HepG2 (cell line): ENCODE measurements around the gene ST6GALNAC2. TPM values are rescaled to one million over a fixed set of nuclear protein-coding genes. Genes with fewer than 3 reads are reported as not detected.

Experiments
- ATM ChIP-seq: fragments of 450-650 bp; IDR thresholded peaks from 2 replicates; pipeline ENCODE4 v1.7.1; 2017; ENCODE audit warnings: mild to moderate bottlenecking, borderline replicate concordance
- ELF1 ChIP-seq: sonication (generic); formaldehyde crosslinking; IDR thresholded peaks from 2 replicates; pipeline ENCODE4 v1.4.0; 2020; ENCODE audit warnings: missing genetic modification reagents
- ESRRA ChIP-seq: sonication (generic); formaldehyde crosslinking; IDR thresholded peaks from 2 replicates; pipeline ENCODE4 v1.5.1; 2020; ENCODE audit warnings: mild to moderate bottlenecking, low read depth, missing genetic modification reagents
- FOXP1 ChIP-seq, 2 experiments: fragments of 450-650 bp in 1 of 2; IDR thresholded peaks; 2 replicates each; pipeline ENCODE4 v1.6.1; 2017 to 2018; ENCODE audit warnings: antibody characterized with exemption in 1 of 2
- GATA4 ChIP-seq: sonication (generic); IDR thresholded peaks from 2 replicates; pipeline ENCODE4 v1.6.1; 2016; ENCODE audit warnings: antibody characterized with exemption, low read depth, borderline replicate concordance
- HNF4A ChIP-seq: sonication (generic); formaldehyde crosslinking; IDR thresholded peaks from 2 replicates; pipeline ENCODE4 v1.4.0; 2020; ENCODE audit warnings: missing genetic modification reagents
- KDM5A ChIP-seq: fragments of 200-600 bp; sonication (generic); IDR thresholded peaks from 2 replicates; pipeline ENCODE4 v1.7.0; 2018; ENCODE audit warnings: antibody characterized with exemption, mild to moderate bottlenecking, low read length, borderline replicate concordance
- MBNL3 ChIP-seq: fragments of 250-450 bp; sonication (Bioruptor Pico); conservative IDR thresholded peaks from 2 replicates; pipeline ENCODE4 v1.8.0; 2022; ENCODE audit warnings: mild to moderate bottlenecking, inconsistent platforms
- MED8 ChIP-seq: sonication (generic); formaldehyde crosslinking; IDR thresholded peaks from 2 replicates; pipeline ENCODE4 v1.8.1; 2023; ENCODE audit warnings: mild to moderate bottlenecking, missing genetic modification reagents; ENCODE audit not compliant: insufficient replicate concordance
- RXRA ChIP-seq: sonication (generic); formaldehyde crosslinking; IDR thresholded peaks from 2 replicates; pipeline ENCODE4 v1.5.1; 2020; ENCODE audit warnings: missing genetic modification reagents
- THYN1 ChIP-seq: sonication (generic); formaldehyde crosslinking; IDR thresholded peaks from 2 replicates; pipeline ENCODE4 v1.8.1; 2023; ENCODE audit warnings: low read depth, mild to moderate bottlenecking, moderate library complexity, missing genetic modification reagents, borderline replicate concordance
- ZMAT3 ChIP-seq: sonication (generic); formaldehyde crosslinking; conservative IDR thresholded peaks from 2 replicates; pipeline ENCODE4 v1.7.0; 2021; ENCODE audit warnings: missing genetic modification reagents
- ZNF652 ChIP-seq: IDR thresholded peaks from 2 replicates; pipeline ENCODE4 v1.6.1; 2016; ENCODE audit warnings: low read depth, borderline replicate concordance
- ZNF777 ChIP-seq: sonication (generic); formaldehyde crosslinking; IDR thresholded peaks from 2 replicates; pipeline ENCODE4 v1.4.0; 2020; ENCODE audit warnings: missing genetic modification reagents
- ZNF850 ChIP-seq: sonication (generic); formaldehyde crosslinking; conservative IDR thresholded peaks from 2 replicates; pipeline ENCODE4 v1.9.0; 2021; ENCODE audit warnings: mild to moderate bottlenecking, missing genetic modification reagents
- polyA plus RNA-seq, 8 experiments: library from polyadenylated mRNA; depleted of rRNA in 3 of 8; stranded (reverse) in 7 of 8; unstranded in 1 of 8; fragments of >200 nt; fragmentation: Illumina TruSeq in 4 of 8; extraction: Trizol in 4 of 8; gene quantifications; 2 replicates each; pipeline versions ENCODE4 v1.2.1 to v1.2.3, GENCODE V29; 2011 to 2016; ENCODE audit warnings: low read depth in 4 of 8, missing spikeins in 1 of 8, mixed read lengths in 1 of 8; ENCODE audit not compliant: insufficient read depth in 1 of 8
- total RNA-seq, 5 experiments: library from RNA; depleted of rRNA; stranded (reverse); fragments of >200 nt; fragmentation: Illumina TruSeq; extraction: Trizol; gene quantifications; 2 replicates each; pipeline ENCODE4 v1.2.3, GENCODE V29; 2016; ENCODE audit warnings: low read depth in 1 of 5
- TF ChIP-seq, protein P1 (sequence below): sonication (generic); formaldehyde crosslinking; IDR thresholded peaks from 2 replicates; pipeline ENCODE4 v1.4.0; 2020; ENCODE audit warnings: missing genetic modification reagents, borderline replicate concordance
- TF ChIP-seq, protein P2 (sequence below): IDR thresholded peaks from 2 replicates; pipeline ENCODE4 v1.6.1; 2016
- TF ChIP-seq, protein P3 (sequence below): sonication (generic); formaldehyde crosslinking; IDR thresholded peaks from one replicate; pipeline ENCODE4 v1.5.1; 2020; ENCODE audit warnings: mild to moderate bottlenecking, missing genetic modification reagents; ENCODE audit errors: not compliant biosample characterization

The ST6GALNAC2 gene
- total and polyA plus RNA-seq, 2 of the 13 experiments (the other 11 are each of a cell fraction or from before 2014, with no cell fraction given) = 0.12 to 0.49 TPM

- TF ChIP-seq FOXP1 (IDR thresholded peaks at IDR 0.05) (peak; percentile 21; the same call in 1 of the 2 replicates), FOXP1 (CRISPR knock-in tag; IDR thresholded peaks at IDR 0.05) (peak; percentile 92), ZNF652 (CRISPR knock-in tag) (peak; percentile 27; the same call in 1 of the 2 replicates), GATA4 (0 out of 2 replicates have a peak, but pooled peaks have one; percentile 17), ZNF777 (CRISPR knock-in tag) (no peak), ELF1 (CRISPR knock-in tag) (peak; percentile 54; the same call in 1 of the 2 replicates), ATM (no peak), ESRRA (peak; percentile 87; the same call in 1 of the 2 replicates), ZMAT3 (no peak), KDM5A (no peak), THYN1 (CRISPR knock-in tag) (peak; percentile 86; the same call in 1 of the 2 replicates), MBNL3 (CRISPR knock-in tag) (no peak), ZNF850 (CRISPR knock-in tag) (no peak), RXRA (peak; percentile 70; the same call in 1 of the 2 replicates), HNF4A (CRISPR knock-in tag) (peak; percentile 43), MED8 (CRISPR knock-in tag) (peak; percentile 37)
- TF ChIP-seq, protein P1, sequence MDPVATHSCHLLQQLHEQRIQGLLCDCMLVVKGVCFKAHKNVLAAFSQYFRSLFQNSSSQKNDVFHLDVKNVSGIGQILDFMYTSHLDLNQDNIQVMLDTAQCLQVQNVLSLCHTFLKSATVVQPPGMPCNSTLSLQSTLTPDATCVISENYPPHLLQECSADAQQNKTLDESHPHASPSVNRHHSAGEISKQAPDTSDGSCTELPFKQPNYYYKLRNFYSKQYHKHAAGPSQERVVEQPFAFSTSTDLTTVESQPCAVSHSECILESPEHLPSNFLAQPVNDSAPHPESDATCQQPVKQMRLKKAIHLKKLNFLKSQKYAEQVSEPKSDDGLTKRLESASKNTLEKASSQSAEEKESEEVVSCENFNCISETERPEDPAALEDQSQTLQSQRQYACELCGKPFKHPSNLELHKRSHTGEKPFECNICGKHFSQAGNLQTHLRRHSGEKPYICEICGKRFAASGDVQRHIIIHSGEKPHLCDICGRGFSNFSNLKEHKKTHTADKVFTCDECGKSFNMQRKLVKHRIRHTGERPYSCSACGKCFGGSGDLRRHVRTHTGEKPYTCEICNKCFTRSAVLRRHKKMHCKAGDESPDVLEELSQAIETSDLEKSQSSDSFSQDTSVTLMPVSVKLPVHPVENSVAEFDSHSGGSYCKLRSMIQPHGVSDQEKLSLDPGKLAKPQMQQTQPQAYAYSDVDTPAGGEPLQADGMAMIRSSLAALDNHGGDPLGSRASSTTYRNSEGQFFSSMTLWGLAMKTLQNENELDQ (CRISPR knock-in tag) = no peak
- TF ChIP-seq, protein P2, sequence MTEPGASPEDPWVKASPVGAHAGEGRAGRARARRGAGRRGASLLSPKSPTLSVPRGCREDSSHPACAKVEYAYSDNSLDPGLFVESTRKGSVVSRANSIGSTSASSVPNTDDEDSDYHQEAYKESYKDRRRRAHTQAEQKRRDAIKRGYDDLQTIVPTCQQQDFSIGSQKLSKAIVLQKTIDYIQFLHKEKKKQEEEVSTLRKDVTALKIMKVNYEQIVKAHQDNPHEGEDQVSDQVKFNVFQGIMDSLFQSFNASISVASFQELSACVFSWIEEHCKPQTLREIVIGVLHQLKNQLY (CRISPR knock-in tag) = peak; percentile 59; the same call in 1 of the 2 replicates
- TF ChIP-seq, protein P3, sequence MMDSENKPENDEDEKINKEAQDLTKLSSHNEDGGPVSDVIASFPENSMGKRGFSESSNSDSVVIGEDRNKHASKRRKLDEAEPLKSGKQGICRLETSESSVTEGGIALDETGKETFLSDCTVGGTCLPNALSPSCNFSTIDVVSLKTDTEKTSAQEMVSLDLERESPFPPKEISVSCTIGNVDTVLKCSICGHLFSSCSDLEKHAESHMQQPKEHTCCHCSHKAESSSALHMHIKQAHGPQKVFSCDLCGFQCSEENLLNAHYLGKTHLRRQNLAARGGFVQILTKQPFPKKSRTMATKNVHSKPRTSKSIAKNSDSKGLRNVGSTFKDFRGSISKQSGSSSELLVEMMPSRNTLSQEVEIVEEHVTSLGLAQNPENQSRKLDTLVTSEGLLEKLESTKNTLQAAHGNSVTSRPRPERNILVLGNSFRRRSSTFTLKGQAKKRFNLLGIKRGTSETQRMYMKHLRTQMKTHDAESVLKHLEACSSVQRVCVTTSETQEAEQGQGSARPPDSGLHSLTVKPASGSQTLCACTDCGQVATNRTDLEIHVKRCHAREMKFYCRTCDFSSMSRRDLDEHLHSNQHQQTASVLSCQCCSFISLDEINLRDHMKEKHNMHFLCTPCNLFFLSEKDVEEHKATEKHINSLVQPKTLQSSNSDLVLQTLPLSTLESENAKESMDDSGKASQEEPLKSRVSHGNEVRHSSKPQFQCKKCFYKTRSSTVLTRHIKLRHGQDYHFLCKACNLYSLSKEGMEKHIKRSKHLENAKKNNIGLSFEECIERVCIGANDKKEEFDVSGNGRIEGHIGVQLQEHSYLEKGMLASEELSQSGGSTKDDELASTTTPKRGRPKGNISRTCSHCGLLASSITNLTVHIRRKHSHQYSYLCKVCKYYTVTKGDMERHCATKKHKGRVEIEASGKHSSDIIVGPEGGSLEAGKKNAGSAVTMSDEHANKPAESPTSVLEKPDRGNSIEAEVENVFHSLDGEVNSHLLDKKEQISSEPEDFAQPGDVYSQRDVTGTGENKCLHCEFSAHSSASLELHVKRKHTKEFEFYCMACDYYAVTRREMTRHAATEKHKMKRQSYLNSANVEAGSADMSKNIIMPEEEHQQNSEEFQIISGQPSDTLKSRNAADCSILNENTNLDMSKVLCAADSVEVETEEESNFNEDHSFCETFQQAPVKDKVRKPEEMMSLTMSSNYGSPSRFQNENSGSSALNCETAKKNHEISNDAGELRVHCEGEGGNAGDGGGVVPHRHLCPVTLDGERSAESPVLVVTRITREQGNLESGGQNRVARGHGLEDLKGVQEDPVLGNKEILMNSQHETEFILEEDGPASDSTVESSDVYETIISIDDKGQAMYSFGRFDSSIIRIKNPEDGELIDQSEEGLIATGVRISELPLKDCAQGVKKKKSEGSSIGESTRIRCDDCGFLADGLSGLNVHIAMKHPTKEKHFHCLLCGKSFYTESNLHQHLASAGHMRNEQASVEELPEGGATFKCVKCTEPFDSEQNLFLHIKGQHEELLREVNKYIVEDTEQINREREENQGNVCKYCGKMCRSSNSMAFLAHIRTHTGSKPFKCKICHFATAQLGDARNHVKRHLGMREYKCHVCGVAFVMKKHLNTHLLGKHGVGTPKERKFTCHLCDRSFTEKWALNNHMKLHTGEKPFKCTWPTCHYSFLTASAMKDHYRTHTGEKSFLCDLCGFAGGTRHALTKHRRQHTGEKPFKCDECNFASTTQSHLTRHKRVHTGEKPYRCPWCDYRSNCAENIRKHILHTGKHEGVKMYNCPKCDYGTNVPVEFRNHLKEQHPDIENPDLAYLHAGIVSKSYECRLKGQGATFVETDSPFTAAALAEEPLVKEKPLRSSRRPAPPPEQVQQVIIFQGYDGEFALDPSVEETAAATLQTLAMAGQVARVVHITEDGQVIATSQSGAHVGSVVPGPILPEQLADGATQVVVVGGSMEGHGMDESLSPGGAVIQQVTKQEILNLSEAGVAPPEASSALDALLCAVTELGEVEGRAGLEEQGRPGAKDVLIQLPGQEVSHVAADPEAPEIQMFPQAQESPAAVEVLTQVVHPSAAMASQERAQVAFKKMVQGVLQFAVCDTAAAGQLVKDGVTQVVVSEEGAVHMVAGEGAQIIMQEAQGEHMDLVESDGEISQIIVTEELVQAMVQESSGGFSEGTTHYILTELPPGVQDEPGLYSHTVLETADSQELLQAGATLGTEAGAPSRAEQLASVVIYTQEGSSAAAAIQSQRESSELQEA (CRISPR knock-in tag) = no peak
Observed at GRCh38 chr17:76550712-76551615, 34.7 kb downstream of the ST6GALNAC2 start (continued).
